GM12865 (cell line): ENCODE measurements around the gene ITSN1.

Source experiments
- DNase-seq: peaks from one replicate; pipeline ENCODE4 v3.0.0; 2010; ENCODE audit warnings: low read depth
- H3K4me3 ChIP-seq: 2 replicates; pipeline ENCODE4 v1.5.1; 2011; ENCODE audit warnings: mild to moderate bottlenecking, low read depth, low read length, control low read depth
- CTCF ChIP-seq: IDR thresholded peaks from 2 replicates; pipeline ENCODE4 v1.5.1; 2011; ENCODE audit warnings: low read length, control low read depth, low read depth, inconsistent platforms; ENCODE audit not compliant: insufficient read depth; ENCODE audit errors: missing control alignments

ITSN1 gene

GRCh38 chr21:33820230-33820770, 178.0 kb downstream of the ITSN1 start:
- DNase-seq: no peak
- no peak for TF ChIP-seq CTCF
- no peak overlapping the region for H3K4me3 ChIP-seq

GRCh38 chr21:33820798-33821197, 178.5 kb downstream of the ITSN1 start:
- H3K4me3 ChIP-seq: no peak overlapping the region
- no peak for TF ChIP-seq CTCF

GRCh38 chr21:33821503-33822322, 179.4 kb downstream of the ITSN1 start:
- TF ChIP-seq CTCF: no peak
- H3K4me3 ChIP-seq: no peak overlapping the region
- DNase-seq: no peak

More at GRCh38 chr21:33820798-33821197, 178.5 kb downstream of the ITSN1 start:
- no peak for DNase-seq

GRCh38 chr21:33824156-33824941, 182.0 kb downstream of the ITSN1 start:
- H3K4me3 ChIP-seq: no peak overlapping the region
- no peak for DNase-seq
- TF ChIP-seq CTCF: no peak

GRCh38 chr21:33825419-33825818, 183.1 kb downstream of the ITSN1 start:
- no peak for DNase-seq
- H3K4me3 ChIP-seq: no peak overlapping the region
- no peak for TF ChIP-seq CTCF

GRCh38 chr21:33825915-33826314, 183.6 kb downstream of the ITSN1 start:
- H3K4me3 ChIP-seq: no peak overlapping the region
- no peak for TF ChIP-seq CTCF
- no peak for DNase-seq
